Naive B cell (primary cell): ENCODE data around the gene ACTRT2. TPM values are rescaled to one million over a fixed set of nuclear protein-coding genes. Genes with fewer than 3 reads are reported as not detected.

ENCODE experiments used
- ATAC-seq, 2 donors: fragments of 150-1000 bp; cut with Tn5 transposase; 2 replicates each; pipeline ENCODE4 v1.10.0; 2021; ENCODE audit warnings: low read depth in 2 of 2, mild to moderate bottlenecking in 2 of 2, moderate library complexity in 2 of 2
- DNase-seq: peaks from one replicate; pipeline ENCODE4 v3.0.0; 2022
- H3K27ac Mint-ChIP-seq, 6 donors: one replicate each; pipeline ENCODE4 v1.8.0; 2020 to 2022; ENCODE audit warnings: mild to moderate bottlenecking in 6 of 6, mixed read lengths in 6 of 6, moderate library complexity in 5 of 6, inconsistent platforms in 2 of 6
- H3K27me3 Mint-ChIP-seq, 3 donors: one replicate each; pipeline ENCODE4 v1.8.0; 2021 to 2022; ENCODE audit warnings: mixed read lengths in 3 of 3, mild to moderate bottlenecking in 1 of 3
- H3K36me3 Mint-ChIP-seq, 2 donors: one replicate each; pipeline ENCODE4 v1.8.0; 2020 to 2022; ENCODE audit warnings: mixed read lengths in 2 of 2, inconsistent platforms in 1 of 2, mild to moderate bottlenecking in 1 of 2
- H3K4me1 Mint-ChIP-seq, 3 donors: one replicate each; pipeline ENCODE4 v1.8.0; 2020 to 2022; ENCODE audit warnings: mixed read lengths in 3 of 3, inconsistent platforms in 1 of 3, mild to moderate bottlenecking in 1 of 3, moderate library complexity in 1 of 3
- H3K4me3 Mint-ChIP-seq, 8 donors: one replicate each; pipeline ENCODE4 v1.8.0; 2020 to 2022; ENCODE audit warnings: mild to moderate bottlenecking in 8 of 8, mixed read lengths in 8 of 8, moderate library complexity in 8 of 8, inconsistent platforms in 2 of 8
- H3K9me3 Mint-ChIP-seq, 7 donors: one replicate each; pipeline ENCODE4 v1.8.0; 2020 to 2022; ENCODE audit warnings: mixed read lengths in 7 of 7, mild to moderate bottlenecking in 5 of 7, inconsistent platforms in 2 of 7, moderate library complexity in 1 of 7
- polyA plus RNA-seq, 6 donors: library from polyadenylated mRNA; unstranded; fragments of 300-500 nt; fragmentation: Illumina TruSeq; gene quantifications; one replicate each; pipeline ENCODE4 v1.2.3, GENCODE V29; 2021; ENCODE audit warnings: low read depth in 6 of 6

Gene ACTRT2
- polyA plus RNA-seq, 6 donors from 2014 or later, result not detected

- Mint-ChIP-seq H3K9me3 (peaks cover 0 to 1% (median 0%) of the 10 kb centered on the region in 7 donors), H3K27ac (no peak overlapping the region), H3K36me3 (no peaks in the 10 kb centered on the region), H3K4me1 (peaks cover 0 to 3% (median 0%) of the 10 kb centered on the region in 3 donors), H3K4me3 (peak overlapping the region in 4 of 8 donors; percentile 20 to 76 (median 62)), H3K27me3 (peaks cover 9 to 47% (median 10%) of the 10 kb centered on the region in 3 donors)
- ATAC-seq (no peak), DNase-seq (no peak)
Observed at GRCh38 chr1:3071565-3072390, 50.5 kb downstream of the ACTRT2 start.

Other genes starting within 250 kb of the ACTRT2 start
- gene TTC34, start 219.8 kb upstream of the ACTRT2 start, polyA plus RNA-seq, result under 1 TPM in 5 of 6 donors, not detected in 1; 0.05 to 0.37 (median 0.21) TPM
- not detected for gene PRDM16, start 47.7 kb downstream of the ACTRT2 start, polyA plus RNA-seq